Measurements from ENCODE around the gene HEATR9. TPM values are rescaled to one million over a fixed set of nuclear protein-coding genes. Genes with fewer than 3 reads are reported as not detected.

Gene HEATR9
- total RNA-seq, 1 donor from 2014 or later: not detected

DNA sequence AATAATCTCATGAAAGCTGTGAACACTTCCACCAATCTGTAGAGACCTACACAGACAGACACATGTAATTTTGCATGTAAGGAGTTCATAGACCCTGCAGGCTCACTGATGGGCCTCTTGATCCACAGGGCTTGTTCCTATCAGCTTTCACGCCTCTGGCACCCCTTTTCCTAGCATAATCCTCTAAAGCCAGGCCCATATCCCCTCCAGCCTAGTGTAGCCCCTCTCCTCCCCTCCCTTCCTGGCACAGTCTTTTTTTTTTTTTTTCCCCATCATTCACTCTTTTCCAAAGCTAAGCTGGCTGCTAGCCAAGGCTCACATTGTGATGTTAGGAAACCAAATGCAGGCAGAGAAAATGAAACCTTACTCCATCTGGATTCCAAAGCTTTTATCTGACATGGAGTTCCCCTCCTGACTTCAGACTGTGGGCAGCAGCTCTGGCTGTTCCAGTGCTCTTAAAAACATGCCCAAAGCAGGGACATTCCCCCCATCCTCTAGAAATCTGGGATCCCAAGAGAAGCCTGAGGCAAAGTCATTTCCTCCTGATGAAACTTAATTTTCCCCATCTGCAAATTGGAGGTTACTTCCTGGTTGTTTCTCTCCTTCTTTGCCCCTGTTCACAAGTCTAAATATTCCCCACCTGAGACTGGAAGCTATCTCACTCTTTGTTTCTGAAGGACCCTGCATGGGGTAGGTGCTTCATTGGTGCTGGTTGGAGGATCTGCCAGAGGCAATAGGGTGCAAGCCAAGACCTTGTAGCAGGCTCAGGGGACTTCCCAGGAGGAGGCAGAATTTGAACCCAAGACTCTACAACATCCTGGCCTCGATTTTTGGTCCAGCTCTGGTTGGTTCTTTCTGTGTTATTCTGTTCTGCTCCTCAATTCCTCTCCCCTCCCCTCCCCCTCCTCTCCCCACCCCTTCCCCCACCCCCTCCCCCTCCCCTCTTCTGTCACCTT lies 21.4 kb upstream of the HEATR9 start:
- H3K9me3 Mint-ChIP-seq (ENCODE audit: unreplicated experiment): no peaks in the 10 kb centered on the region
- H3K36me3 Mint-ChIP-seq (ENCODE audit: unreplicated experiment): no peaks in the 10 kb centered on the region
- no peak for DNase-seq (ENCODE audit: extremely low spot score, unreplicated experiment)
- H3K27me3 Mint-ChIP-seq (ENCODE audit: unreplicated experiment): no peaks in the 10 kb centered on the region
- TF ChIP-seq, protein P1, sequence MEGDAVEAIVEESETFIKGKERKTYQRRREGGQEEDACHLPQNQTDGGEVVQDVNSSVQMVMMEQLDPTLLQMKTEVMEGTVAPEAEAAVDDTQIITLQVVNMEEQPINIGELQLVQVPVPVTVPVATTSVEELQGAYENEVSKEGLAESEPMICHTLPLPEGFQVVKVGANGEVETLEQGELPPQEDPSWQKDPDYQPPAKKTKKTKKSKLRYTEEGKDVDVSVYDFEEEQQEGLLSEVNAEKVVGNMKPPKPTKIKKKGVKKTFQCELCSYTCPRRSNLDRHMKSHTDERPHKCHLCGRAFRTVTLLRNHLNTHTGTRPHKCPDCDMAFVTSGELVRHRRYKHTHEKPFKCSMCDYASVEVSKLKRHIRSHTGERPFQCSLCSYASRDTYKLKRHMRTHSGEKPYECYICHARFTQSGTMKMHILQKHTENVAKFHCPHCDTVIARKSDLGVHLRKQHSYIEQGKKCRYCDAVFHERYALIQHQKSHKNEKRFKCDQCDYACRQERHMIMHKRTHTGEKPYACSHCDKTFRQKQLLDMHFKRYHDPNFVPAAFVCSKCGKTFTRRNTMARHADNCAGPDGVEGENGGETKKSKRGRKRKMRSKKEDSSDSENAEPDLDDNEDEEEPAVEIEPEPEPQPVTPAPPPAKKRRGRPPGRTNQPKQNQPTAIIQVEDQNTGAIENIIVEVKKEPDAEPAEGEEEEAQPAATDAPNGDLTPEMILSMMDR (IDR thresholded peaks at IDR 0.05): no peak
- no peak overlapping the region for H3K4me3 Mint-ChIP-seq (ENCODE audit: unreplicated experiment)
- peak overlapping the region; percentile 77 for H3K27ac Mint-ChIP-seq (ENCODE audit: unreplicated experiment)
- peaks cover 25% of the 10 kb centered on the region for H3K4me1 Mint-ChIP-seq (ENCODE audit: unreplicated experiment)

DNA sequence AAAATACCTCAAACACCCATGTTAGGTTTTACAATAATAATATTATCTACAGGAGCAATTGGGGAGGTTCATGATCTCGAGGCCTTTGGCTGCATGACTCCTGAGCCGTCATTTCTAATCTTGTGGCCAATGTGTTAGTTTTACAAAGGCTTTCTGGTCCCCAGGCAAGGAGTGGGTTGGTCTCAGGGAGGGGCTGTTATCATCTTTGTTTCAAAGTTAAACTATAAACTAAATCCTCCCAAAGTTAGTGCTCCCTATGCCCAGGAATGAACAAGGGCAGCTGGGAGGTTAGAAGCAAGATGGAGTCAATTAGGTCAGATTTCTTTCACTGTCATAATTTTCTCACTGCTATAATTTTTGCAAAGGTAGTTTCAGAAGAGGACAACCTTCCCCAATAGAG lies 20.6 kb upstream of the HEATR9 start:
- Mint-ChIP-seq H3K9me3 (ENCODE audit: unreplicated experiment) (no peaks in the 10 kb centered on the region), H3K4me3 (ENCODE audit: unreplicated experiment) (no peak overlapping the region), H3K27me3 (ENCODE audit: unreplicated experiment) (no peaks in the 10 kb centered on the region), H3K4me1 (ENCODE audit: unreplicated experiment) (peaks cover 25% of the 10 kb centered on the region), H3K27ac (ENCODE audit: unreplicated experiment) (no peak overlapping the region), H3K36me3 (ENCODE audit: unreplicated experiment) (no peaks in the 10 kb centered on the region)
- TF ChIP-seq, protein P1 (IDR thresholded peaks at IDR 0.05): no peak
- DNase-seq (ENCODE audit: extremely low spot score, unreplicated experiment): no peak

DNA sequence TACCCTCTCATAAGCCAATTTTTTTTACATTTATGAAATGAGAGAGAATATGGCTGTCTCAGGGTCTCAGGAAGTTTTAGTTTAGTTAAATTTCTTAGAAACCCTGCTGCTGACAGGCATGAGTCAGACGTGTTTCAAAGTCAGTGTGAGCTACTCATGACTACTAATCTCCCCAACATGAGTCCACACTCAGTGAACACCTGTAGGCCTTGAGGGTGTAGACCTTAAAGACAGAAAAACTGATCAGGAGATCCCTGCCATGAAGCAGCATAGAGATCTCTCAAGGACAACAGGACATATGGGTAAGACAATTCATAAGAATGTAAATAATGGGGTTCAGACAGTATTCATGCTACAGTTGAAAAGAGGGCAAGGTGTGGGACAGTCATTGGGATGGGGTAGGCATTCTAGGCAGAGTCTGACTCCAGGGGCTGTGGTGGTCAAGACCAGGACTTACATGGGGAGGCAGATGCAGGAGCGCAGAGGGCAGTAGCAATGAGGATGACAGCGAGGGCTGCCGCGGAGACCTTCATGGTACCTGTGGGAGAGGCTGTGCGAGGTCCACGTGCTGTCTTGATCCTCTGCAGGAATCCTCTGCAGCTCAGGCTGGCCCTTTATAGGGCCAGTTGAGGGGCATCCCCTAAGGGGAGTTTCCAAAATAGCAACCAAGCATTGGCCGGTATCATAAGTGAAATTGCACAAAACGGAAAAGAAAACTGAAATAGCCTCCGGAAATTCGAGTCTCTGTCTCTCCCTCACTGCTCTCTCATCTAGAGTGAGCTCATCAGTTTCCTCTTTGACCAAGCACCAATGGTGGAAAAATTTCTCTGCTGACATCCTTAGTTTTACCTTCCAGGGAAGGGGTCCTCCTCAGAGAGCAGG lies 11.3 kb upstream of the HEATR9 start, which contains the start of gene CCL5:
TSS of gene CCL5 (minus strand) at position 588 of the 882 bp plus-strand sequence.
- H3K4me3 Mint-ChIP-seq (ENCODE audit: unreplicated experiment): no peak within 1 kb of the TSS
- H3K4me1 Mint-ChIP-seq (ENCODE audit: unreplicated experiment): peaks cover 3% of the 10 kb centered on the region
- no peak within 1 kb of the TSS for H3K27ac Mint-ChIP-seq (ENCODE audit: unreplicated experiment)
- DNase-seq (ENCODE audit: extremely low spot score, unreplicated experiment): no peak
- no peaks in the 10 kb centered on the region for H3K36me3 Mint-ChIP-seq (ENCODE audit: unreplicated experiment)
- TF ChIP-seq, protein P1 (IDR thresholded peaks at IDR 0.05): no peak
- H3K27me3 Mint-ChIP-seq (ENCODE audit: unreplicated experiment): no peaks in the 10 kb centered on the region
- no peaks in the 10 kb centered on the region for H3K9me3 Mint-ChIP-seq (ENCODE audit: unreplicated experiment)

DNA sequence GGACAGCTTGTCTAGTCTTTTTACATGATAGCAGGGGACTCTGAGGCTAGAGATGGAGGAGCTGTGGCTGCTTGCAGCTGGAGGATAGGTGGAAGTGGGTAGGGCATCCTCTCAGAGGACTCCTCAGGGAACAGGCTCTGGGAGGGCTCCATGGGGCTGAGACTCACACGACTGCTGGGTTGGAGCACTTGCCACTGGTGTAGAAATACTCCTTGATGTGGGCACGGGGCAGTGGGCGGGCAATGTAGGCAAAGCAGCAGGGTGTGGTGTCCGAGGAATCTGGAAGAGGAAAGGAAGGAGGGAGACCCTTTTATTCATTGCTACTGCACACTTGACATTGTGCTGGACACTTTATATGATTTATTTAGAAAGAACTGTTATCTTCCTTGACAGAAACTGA lies 9.7 kb upstream of the HEATR9 start:
- Mint-ChIP-seq H3K4me1 (ENCODE audit: unreplicated experiment) (peaks cover 3% of the 10 kb centered on the region), H3K36me3 (ENCODE audit: unreplicated experiment) (no peaks in the 10 kb centered on the region), H3K27me3 (ENCODE audit: unreplicated experiment) (no peaks in the 10 kb centered on the region), H3K9me3 (ENCODE audit: unreplicated experiment) (no peaks in the 10 kb centered on the region), H3K4me3 (ENCODE audit: unreplicated experiment) (no peak overlapping the region), H3K27ac (ENCODE audit: unreplicated experiment) (no peak overlapping the region)
- DNase-seq (ENCODE audit: extremely low spot score, unreplicated experiment): no peak
- TF ChIP-seq, protein P1 (IDR thresholded peaks at IDR 0.05): no peak

Data from osteocyte (in vitro differentiated cells).